Trophoblast cell (in vitro differentiated cells and primary cell): ENCODE measurements around the gene MRS2.

Source experiments
- DNase-seq, 2 donors: peaks; one replicate each; pipeline ENCODE4 v3.0.0-alpha.2; 2016
- H2AFZ ChIP-seq: 2 replicates; pipeline ENCODE4 v1.6.1; 2013; ENCODE audit warnings: low read length, moderate library complexity, mild to moderate bottlenecking; ENCODE audit not compliant: insufficient read depth, poor library complexity
- H2AK5ac ChIP-seq: 2 replicates; pipeline ENCODE4 v1.6.1; 2013; ENCODE audit warnings: mild to moderate bottlenecking, low read length
- H2BK120ac ChIP-seq: 2 replicates; pipeline ENCODE4 v1.6.1; 2013; ENCODE audit warnings: low read length, mild to moderate bottlenecking, moderate library complexity; ENCODE audit not compliant: insufficient read depth, poor library complexity
- H2BK12ac ChIP-seq: 2 replicates; pipeline ENCODE4 v1.6.1; 2013; ENCODE audit warnings: mild to moderate bottlenecking, low read length, moderate library complexity
- H2BK5ac ChIP-seq: 2 replicates; pipeline ENCODE4 v1.6.1; 2013; ENCODE audit warnings: low read length, low read depth, moderate library complexity, mild to moderate bottlenecking; ENCODE audit not compliant: poor library complexity
- H3K14ac ChIP-seq: 2 replicates; pipeline ENCODE4 v1.6.1; 2013; ENCODE audit warnings: mild to moderate bottlenecking, low read length
- H3K18ac ChIP-seq: 2 replicates; pipeline ENCODE4 v1.6.1; 2013; ENCODE audit warnings: mild to moderate bottlenecking, low read length
- H3K23ac ChIP-seq: 2 replicates; pipeline ENCODE4 v1.6.1; 2013; ENCODE audit warnings: low read length
- H3K27ac ChIP-seq: 2 replicates; pipeline ENCODE4 v1.5.1; 2013; ENCODE audit warnings: low read depth, mild to moderate bottlenecking, inconsistent platforms, low read length, moderate library complexity
- H3K27me3 ChIP-seq: 2 replicates; pipeline ENCODE4 v1.6.1; 2013; ENCODE audit warnings: inconsistent platforms, mild to moderate bottlenecking, low read length, moderate library complexity; ENCODE audit not compliant: insufficient read depth
- H3K36me3 ChIP-seq, 2 experiments: 1 replicate in 1 of 2; 2 replicates in 1 of 2; pipeline ENCODE4 v1.6.1; 2013; ENCODE audit warnings: low read length in 2 of 2, mild to moderate bottlenecking in 2 of 2, moderate library complexity in 1 of 2; ENCODE audit not compliant: insufficient read depth in 2 of 2, control insufficient read depth in 1 of 2
- H3K4ac ChIP-seq: 2 replicates; pipeline ENCODE4 v1.6.1; 2013; ENCODE audit warnings: low read depth, mild to moderate bottlenecking, low read length, moderate library complexity
- H3K4me1 ChIP-seq, 2 experiments: 1 replicate in 1 of 2; 2 replicates in 1 of 2; pipeline ENCODE4 v1.6.1; 2013; ENCODE audit warnings: low read length in 2 of 2, mild to moderate bottlenecking in 2 of 2, moderate library complexity in 1 of 2; ENCODE audit not compliant: insufficient read depth in 2 of 2, control insufficient read depth in 1 of 2
- H3K4me2 ChIP-seq: 2 replicates; pipeline ENCODE4 v1.6.1; 2013; ENCODE audit warnings: inconsistent platforms, mild to moderate bottlenecking, low read length, moderate library complexity
- H3K4me3 ChIP-seq: 2 replicates; pipeline ENCODE4 v1.5.1; 2013; ENCODE audit warnings: mild to moderate bottlenecking, low read depth, low read length, inconsistent platforms
- H3K79me1 ChIP-seq: one replicate; pipeline ENCODE4 v1.6.1; 2013; ENCODE audit warnings: low read length
- H3K79me2 ChIP-seq: 2 replicates; pipeline ENCODE4 v1.6.1; 2013; ENCODE audit warnings: low read length, mild to moderate bottlenecking; ENCODE audit not compliant: control insufficient read depth, insufficient read depth, poor library complexity
- H3K9ac ChIP-seq: 2 replicates; pipeline ENCODE4 v1.6.1; 2013; ENCODE audit warnings: mild to moderate bottlenecking, low read length
- H3K9me3 ChIP-seq: 2 replicates; pipeline ENCODE4 v1.6.1; 2013; ENCODE audit warnings: low read depth, mild to moderate bottlenecking, control low read depth, inconsistent platforms, low read length; ENCODE audit not compliant: insufficient read depth
- H4K12ac ChIP-seq: 2 replicates; pipeline ENCODE4 v1.6.1; 2013; ENCODE audit warnings: low read depth, mild to moderate bottlenecking, low read length, moderate library complexity
- H4K8ac ChIP-seq: 2 replicates; pipeline ENCODE4 v1.6.1; 2013; ENCODE audit warnings: low read depth, mild to moderate bottlenecking, low read length, moderate library complexity
- H4K91ac ChIP-seq: one replicate; pipeline ENCODE4 v1.6.1; 2013; ENCODE audit warnings: low read depth, mild to moderate bottlenecking, low read length, moderate library complexity
- WGBS: extraction: QIAGEN DNeasy Blood & Tissue Kit; methylation state at CpG from one replicate; pipeline ENCODE4 v1.1.7; 2013; ENCODE audit warnings: missing lambda C conversion rate; ENCODE audit not compliant: insufficient read length, insufficient coverage; ENCODE audit errors: extremely low coverage; 5-methylcytosine and 5-hydroxymethylcytosine counted together

Gene MRS2

DNA sequence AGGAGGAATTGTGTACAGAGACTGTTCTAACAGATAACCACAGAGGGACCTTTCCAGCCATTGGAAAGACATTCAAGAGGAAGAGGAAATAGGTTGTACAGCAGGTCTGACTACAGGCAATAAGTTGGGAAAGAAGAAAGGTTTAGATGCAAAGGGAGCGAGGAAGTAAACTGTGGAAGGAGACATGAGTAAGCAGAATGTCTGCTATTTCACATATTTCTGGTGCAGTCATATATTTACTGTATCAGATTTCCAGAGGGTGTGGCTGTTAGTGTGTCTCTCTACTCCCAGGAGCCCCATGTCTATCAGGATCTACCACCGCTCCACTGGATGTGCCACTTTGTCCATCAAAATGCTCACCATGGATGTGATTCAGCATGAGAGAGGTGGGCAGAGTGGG is 25.9 kb downstream of the MRS2 start:
- H3K9me3 ChIP-seq = no peaks in the 10 kb centered on the region
- H3K4me2 ChIP-seq = no peak overlapping the region
- no peak overlapping the region for H3K9ac ChIP-seq
- H3K4me3 ChIP-seq = no peak overlapping the region
- H3K14ac ChIP-seq = no peak overlapping the region
- peak in 1 of 2 donors; percentile 59 for DNase-seq
- H4K8ac ChIP-seq = no peak overlapping the region
- H2BK120ac ChIP-seq = no peak overlapping the region
- H2AK5ac ChIP-seq = no peak overlapping the region
- H3K79me1 ChIP-seq = no peaks in the 10 kb centered on the region
- H3K27ac ChIP-seq = no peak overlapping the region
- H3K4me1 ChIP-seq = no peaks in the 10 kb centered on the region
- H4K12ac ChIP-seq = no peak overlapping the region
- no peak overlapping the region for H3K4ac ChIP-seq
- H2BK12ac ChIP-seq = no peak overlapping the region
- H2BK5ac ChIP-seq = no peak overlapping the region
- H2AFZ ChIP-seq = no peak overlapping the region
- no peak overlapping the region for H3K18ac ChIP-seq
- no CpG with 5 or more reads among the region's 2 CpGs for WGBS
- H3K23ac ChIP-seq = no peak overlapping the region
- no peaks in the 10 kb centered on the region for H3K27me3 ChIP-seq
- no peaks in the 10 kb centered on the region for H3K79me2 ChIP-seq
- H4K91ac ChIP-seq = no peak overlapping the region
- H3K36me3 ChIP-seq = peaks cover 3 to 4% of the 10 kb centered on the region in 2 experiments

DNA sequence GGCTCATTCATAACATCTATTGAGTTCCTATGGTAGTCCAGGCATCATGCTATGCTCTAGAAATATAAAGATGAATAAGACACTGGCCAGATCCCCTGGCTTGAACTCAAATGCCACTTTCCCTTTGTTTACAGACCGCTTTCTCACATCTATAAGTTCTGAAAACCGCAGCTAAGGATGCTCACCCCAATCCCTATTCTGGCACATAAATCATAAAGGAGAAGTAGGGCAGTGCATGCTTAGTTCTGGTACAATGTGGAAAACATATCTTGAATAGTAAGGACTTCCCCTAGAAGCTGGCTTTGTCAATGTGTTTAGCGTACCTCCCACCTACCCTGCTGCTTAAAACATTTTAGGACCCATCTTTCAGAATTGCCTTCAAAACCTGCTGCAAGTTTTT is 26.4 kb downstream of the MRS2 start:
- Histone ChIP-seq H3K4me1 (no peaks in the 10 kb centered on the region), H3K4me2 (no peak overlapping the region), H4K91ac (no peak overlapping the region), H2AK5ac (no peak overlapping the region), H4K12ac (no peak overlapping the region), H3K27ac (no peak overlapping the region), H3K14ac (no peak overlapping the region), H3K4ac (no peak overlapping the region), H2AFZ (no peak overlapping the region), H3K9ac (no peak overlapping the region), H3K18ac (no peak overlapping the region), H3K79me1 (no peaks in the 10 kb centered on the region), H3K36me3 (peaks cover 3 to 4% of the 10 kb centered on the region in 2 experiments), H4K8ac (no peak overlapping the region), H3K9me3 (no peaks in the 10 kb centered on the region), H3K23ac (no peak overlapping the region), H3K4me3 (no peak overlapping the region), H2BK5ac (no peak overlapping the region), H2BK120ac (no peak overlapping the region), H3K27me3 (no peaks in the 10 kb centered on the region), H3K79me2 (no peaks in the 10 kb centered on the region), H2BK12ac (no peak overlapping the region)
- DNase-seq = no peak
- no CpG with 5 or more reads among the region's 3 CpGs for WGBS

DNA sequence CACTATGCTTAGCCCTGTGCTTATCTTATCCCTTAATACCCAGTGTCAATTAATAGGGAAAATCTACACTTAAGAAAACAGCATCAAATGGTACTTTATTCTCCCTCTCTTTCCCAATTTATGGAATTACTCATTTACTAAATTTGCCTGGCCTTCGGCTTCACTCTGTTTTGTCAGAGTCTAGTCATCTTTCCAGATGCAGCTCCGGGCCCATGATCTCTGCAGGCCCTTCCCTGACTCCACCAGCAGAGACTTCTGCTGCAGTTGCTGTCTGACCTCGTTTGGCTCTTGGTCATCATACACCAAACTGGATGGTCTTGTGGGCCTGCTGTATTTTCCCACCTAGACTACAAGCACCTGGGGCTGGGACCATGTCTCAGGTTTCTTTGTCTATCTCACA is 27.4 kb downstream of the MRS2 start:
- Histone ChIP-seq H3K9me3 (no peaks in the 10 kb centered on the region), H3K4ac (no peak overlapping the region), H3K14ac (no peak overlapping the region), H3K36me3 (no peaks in the 10 kb centered on the region), H3K4me1 (no peaks in the 10 kb centered on the region), H4K12ac (no peak overlapping the region), H3K27me3 (no peaks in the 10 kb centered on the region), H2AFZ (no peak overlapping the region), H4K8ac (no peak overlapping the region), H3K4me2 (no peak overlapping the region), H3K27ac (no peak overlapping the region), H2BK5ac (no peak overlapping the region), H3K23ac (no peak overlapping the region), H2BK12ac (no peak overlapping the region), H3K79me2 (no peaks in the 10 kb centered on the region), H2BK120ac (no peak overlapping the region), H3K79me1 (no peaks in the 10 kb centered on the region), H3K4me3 (no peak overlapping the region), H4K91ac (no peak overlapping the region), H2AK5ac (no peak overlapping the region), H3K18ac (no peak overlapping the region), H3K9ac (no peak overlapping the region)
- WGBS = no CpG with 5 or more reads among the region's 3 CpGs
- DNase-seq = no peak

DNA sequence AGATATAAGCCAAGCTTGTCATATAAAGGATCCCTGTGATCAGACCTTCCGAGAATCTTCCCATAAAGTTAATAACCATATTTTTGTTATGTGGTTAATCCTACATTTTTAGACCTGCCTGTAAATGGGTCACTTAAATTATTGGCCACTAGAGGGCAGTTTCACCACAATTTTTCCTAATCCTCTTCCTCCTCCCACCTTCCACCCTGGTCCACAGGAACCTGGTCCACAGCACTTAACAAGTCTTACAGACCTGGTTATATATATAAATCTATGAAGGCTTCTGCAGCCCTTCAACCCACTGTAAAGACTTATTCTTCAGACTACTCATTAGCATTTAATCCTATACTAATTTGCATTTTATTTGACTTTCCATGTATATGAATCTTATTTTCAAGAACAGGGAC is 28.3 kb downstream of the MRS2 start:
- Histone ChIP-seq H3K23ac (no peak overlapping the region), H3K4me2 (no peak overlapping the region), H3K18ac (no peak overlapping the region), H2BK120ac (no peak overlapping the region), H3K27ac (no peak overlapping the region), H3K27me3 (no peaks in the 10 kb centered on the region), H4K91ac (no peak overlapping the region), H2BK12ac (no peak overlapping the region), H3K36me3 (no peaks in the 10 kb centered on the region), H2AK5ac (no peak overlapping the region), H2AFZ (no peak overlapping the region), H4K12ac (no peak overlapping the region), H3K14ac (no peak overlapping the region), H3K4ac (no peak overlapping the region), H3K79me1 (no peaks in the 10 kb centered on the region), H3K9me3 (no peaks in the 10 kb centered on the region), H3K4me3 (no peak overlapping the region), H3K79me2 (no peaks in the 10 kb centered on the region), H2BK5ac (no peak overlapping the region), H3K9ac (no peak overlapping the region), H3K4me1 (no peaks in the 10 kb centered on the region), H4K8ac (no peak overlapping the region)
- WGBS = no CpG with 5 or more reads among the region's 1 CpG
- peak; percentile 12 to 82 for DNase-seq
